HG03342 (cell line): ENCODE data around the gene WDR90.

Experiments
- ATAC-seq: cut with Tn5 transposase; IDR thresholded peaks from one replicate; pipeline ENCODE4 v1.9.1; 2021; ENCODE audit warnings: mild to moderate bottlenecking, moderate library complexity; ENCODE audit not compliant: unreplicated experiment

Gene WDR90

DNA sequence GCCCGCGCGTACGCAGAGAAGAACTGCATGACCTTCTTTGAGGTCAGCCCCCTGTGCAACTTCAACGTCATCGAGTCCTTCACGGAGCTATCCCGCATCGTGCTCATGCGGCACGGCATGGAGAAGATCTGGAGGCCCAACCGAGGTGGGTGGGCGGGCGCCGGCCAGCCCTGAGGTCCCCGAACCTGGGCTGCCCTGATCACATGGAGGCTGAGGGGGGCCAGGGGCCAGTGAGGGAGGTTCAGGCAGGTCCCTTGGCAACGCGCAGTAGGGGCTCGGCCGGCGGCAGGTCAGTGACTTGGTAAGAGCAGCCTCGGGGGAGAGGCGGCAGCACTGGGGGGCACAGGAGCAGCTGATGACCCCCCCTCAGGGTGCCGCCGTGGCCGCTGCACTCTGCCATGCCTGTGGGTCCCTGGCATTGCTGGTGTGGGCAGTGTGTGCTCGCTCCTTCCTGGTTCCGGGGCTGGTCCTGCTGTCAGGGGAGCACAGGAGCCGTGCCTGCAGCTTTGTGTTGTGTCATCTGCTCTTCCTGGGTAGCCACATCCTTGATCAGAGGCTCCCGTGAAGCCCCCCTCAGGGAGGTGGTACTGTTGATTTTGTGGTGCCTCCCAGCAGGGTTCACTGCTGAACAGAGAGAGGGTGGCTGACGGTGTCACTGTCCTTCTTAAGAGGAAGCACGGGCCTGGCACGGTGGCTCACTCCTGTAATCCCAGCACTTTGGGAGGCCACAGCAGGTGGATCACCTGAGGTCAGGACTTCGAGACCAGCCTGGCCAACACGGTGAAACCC, 23.0 kb upstream of the WDR90 start:
- ATAC-seq: no peak

DNA sequence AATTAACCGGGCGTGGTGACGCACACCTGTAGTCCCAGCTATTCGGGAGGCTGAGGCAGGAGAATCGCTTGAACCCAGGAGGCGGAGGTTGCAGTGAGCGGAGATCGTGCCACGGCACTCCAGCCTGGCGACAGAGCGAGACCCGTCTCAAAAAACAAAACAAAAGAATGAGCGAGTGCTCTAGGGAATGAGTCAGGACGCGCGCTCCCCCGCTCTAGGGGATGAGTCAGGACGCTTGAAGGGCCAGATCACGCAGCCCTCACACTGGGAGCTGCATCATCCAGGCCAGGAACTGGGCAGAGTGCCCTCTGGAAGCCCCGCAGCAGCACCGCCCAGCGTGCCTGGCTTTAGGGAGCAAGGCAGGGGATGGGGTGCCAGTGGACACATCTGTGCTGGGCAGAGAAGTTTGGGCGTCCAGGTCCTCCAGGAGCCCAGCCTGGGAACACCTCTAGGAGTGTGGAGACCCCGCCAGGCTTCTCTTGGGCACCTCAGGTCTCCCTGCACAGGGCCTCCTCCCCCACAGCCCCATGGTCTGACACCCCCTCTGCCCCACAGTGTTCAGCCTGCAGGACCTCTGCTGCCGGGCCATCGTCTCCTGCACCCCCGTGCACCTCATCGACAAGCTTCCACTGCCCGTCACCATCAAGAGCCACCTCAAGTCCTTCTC, 22.2 kb upstream of the WDR90 start:
- no peak for ATAC-seq

DNA sequence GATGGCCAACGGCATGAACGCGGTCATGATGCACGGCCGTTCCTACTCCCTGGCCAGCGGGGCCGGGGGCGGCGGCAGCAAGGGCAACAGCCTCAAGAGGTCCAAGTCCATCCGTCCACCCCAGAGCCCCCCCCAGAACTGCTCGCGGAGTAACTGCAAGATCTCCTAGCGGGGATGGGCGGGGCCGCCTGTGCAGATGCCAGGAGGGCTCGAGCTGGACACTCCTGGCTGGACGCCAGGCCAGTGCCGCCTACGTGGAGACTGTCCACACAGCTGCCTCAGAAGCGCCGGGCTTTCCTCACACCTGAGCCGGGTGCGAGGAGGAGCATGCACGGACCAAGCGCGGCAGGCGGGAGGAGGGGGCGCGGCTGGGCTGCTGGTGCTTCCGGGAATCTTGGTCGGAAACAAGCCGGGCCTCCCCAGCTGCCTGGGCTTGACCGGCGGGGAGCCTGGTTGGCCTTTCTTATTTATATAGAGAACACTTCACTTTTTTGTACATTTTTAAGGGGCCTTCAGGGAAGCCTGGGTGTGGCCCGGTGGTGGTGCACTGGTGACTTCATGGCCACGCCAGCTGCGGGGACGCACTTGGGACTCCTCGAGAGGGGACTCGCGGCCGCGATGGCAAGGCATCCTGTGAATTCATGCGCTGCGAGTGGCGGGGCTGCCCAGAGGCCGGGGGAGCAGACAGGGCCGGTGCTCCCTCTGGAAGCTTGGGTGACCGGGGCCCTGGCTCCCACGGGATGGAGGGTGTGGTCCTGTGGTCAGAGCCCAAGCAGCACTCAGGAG, 21.5 kb upstream of the WDR90 start:
- no peak for ATAC-seq

DNA sequence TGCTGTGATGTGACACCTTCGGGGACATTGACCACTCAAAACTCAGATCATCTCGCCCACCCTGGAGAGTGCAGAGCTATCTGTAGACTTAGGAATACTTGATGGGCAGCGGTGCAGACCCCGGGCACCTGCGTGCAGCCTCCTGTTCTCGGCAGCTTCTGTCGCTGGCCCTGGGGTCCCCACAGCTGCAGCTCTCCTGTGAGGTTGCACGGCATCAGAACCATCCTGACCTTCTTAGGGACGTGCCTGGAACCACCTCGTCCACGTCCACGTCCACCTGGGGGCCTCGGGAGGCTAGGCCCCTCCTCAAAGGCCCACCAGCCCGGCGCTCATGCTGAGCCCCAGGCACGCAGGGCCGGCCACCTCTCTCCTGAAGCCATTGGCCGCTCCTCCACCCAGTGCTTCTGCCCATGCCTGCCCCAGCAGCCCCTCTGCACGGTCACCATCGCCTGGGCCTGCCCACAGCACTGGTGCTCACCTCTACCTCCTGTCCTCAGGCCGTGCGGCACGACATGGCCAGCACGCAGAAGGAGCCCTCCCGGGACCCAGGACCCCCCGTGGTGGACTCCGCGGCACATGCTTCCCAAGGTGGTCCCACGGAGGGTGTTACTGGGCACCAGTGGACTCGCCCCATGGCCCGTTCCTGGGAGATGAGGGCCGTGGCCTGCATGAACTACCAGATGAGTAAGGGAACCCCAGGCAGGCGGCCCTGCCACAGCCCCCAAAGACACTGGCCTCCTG, 20.7 kb upstream of the WDR90 start:
- no peak for ATAC-seq

DNA sequence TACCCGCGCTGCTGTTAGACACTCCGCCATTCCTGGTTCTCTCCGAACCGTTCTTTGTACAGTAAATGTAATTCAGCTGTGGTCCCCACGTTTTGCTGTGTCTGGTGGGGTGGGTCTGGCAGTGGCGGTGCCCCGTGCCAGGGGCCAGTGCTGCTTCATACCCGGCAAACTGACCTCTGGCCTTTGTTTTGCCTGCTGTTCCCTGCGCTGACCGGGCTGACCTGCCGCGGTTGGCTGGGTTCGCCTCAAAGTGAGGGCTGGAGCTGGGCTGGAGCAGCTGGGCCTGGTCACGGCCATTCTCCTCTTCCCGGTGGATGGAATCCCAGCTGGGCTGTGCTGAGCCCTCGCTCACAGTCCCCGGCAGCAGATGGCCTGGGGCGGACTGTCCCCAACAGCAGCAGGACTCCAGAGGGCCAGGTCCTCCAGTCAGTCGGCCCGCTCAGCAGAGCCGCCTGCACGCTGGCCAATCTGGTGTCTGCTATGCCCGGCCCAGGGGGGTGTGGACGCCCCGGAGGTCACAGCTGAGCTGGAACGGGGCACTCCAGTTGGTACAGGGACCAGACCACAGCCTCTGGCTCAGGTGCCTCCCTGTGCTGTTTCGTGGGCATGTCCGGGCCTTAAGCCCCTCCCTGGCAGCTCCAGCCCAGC, 19.9 kb upstream of the WDR90 start:
- ATAC-seq: no peak

DNA sequence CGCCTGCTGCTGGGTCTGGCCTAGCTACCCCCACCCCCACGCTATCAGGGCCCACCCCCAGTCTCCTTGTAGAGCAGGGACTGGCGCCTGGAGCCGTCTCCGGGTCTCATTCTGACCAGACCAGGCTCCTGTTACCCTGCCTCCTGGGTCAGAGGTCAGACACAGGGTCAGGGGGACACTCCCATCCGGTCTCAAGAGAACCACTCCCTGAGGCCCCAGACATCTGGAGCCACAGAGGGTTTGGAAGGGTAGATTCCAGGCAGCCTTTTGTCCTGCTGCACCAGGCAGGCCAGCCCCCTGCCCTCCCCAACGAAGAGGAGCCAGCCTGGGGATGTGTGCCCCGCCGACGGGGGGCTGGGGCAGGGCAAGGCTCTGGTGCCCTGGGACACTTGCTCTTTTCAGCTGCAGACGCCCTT, 19.3 kb upstream of the WDR90 start:
- ATAC-seq: no peak

DNA sequence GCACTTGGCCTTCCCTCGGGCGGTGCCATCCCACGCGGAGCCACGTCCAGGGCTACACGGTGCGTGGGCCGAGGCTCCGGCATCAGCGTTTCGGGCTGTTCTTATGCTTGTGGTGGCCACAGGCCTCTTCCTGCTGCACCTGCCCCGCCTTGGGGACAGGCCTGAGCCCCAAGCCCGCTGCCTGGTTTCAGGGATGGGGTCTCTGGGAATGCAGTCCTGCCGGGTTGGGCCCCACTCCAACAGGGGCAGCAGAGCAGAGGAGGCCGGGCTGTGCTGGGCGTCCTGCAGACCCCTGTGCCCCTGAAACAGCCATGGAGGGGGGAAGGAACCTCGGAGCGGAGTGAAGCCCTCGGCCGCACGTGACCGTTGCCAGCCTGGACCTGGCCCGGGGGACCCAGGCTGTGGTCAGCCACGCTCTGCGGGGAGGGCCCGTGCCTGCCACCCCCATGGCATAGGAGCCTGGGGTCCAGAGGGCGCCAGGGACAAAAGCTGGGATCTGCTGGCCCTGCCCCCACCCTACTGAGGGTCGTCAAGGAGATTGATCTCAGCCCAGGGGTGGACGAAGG, 18.8 kb upstream of the WDR90 start:
- no peak for ATAC-seq

DNA sequence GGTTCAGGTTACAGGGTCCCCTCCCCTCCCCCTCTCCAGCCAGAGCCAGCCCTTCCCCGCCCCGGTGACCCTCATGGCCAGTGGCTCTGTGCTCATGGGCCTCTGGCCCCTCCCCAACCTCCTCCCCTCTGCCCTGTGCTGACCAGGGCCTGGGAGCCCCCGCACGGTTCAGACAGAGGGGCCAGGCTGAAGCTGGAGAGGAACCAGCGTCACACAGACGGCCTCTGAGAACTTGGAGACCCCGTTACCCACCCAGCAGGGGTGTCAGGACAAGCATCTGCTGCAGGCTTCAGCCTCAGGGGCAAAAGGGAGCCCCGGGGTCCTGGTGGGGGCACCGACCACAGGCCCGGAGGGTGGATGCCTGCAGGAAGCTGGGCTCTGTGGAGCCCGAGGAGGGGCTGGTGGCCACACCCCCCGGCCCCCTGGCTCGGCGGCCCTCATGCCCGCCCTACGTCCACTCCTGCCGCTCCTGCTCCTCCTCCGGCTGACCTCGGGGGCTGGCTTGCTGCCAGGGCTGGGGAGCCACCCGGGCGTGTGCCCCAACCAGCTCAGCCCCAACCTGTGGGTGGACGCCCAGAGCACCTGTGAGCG, 18.3 kb upstream of the WDR90 start, which contains the start of gene WFIKKN1:
Gene WFIKKN1 (plus strand): TSS at position 171 of the 591 bp plus-strand sequence. CDS start 269 bp downstream, at position 440.
- ATAC-seq: no peak

DNA sequence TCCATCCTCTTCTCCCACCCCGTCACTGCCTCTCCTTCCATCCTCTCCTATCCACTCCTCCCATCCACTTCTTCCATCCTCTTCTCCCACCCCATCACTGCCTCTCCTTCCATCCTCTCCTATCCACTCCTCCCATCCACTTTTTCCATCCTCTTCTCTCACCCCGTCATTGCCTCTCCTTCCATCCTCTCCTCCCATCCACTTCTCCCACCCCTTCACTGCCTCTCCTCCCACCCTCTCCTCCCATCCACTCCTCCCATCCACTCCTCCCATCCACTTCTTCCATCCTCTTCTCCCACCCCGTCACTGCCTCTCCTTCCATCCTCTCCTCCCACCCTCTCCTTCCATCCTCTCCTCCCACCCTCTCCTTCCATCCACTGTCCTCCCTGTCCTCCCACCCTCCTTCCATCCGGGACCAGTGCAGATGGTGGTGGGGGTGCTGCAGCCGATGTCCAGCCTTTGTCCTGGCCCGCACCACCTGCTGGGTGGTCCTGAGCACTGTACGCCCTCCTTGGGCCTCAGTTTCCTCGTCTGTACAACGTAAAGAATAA, 17.3 kb upstream of the WDR90 start:
- no peak for ATAC-seq

DNA sequence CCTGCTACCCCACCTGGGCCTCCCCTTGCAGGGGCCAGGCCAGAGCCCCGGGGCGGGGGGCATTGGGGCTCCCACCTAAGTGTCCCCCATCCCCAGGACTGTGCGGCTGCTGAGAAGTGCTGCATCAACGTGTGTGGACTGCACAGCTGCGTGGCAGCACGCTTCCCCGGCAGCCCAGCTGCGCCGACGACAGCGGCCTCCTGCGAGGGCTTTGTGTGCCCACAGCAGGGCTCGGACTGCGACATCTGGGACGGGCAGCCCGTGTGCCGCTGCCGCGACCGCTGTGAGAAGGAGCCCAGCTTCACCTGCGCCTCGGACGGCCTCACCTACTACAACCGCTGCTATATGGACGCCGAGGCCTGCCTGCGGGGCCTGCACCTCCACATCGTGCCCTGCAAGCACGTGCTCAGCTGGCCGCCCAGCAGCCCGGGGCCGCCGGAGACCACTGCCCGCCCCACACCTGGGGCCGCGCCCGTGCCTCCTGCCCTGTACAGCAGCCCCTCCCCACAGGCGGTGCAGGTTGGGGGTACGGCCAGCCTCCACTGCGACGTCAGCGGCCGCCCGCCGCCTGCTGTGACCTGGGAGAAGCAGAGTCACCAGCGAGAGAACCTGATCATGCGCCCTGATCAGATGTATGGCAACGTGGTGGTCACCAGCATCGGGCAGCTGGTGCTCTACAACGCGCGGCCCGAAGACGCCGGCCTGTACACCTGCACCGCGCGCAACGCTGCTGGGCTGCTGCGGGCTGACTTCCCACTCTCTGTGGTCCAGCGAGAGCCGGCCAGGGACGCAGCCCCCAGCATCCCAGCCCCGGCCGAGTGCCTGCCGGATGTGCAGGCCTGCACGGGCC, 16.5 kb upstream of the WDR90 start:
- ATAC-seq: no peak

DNA sequence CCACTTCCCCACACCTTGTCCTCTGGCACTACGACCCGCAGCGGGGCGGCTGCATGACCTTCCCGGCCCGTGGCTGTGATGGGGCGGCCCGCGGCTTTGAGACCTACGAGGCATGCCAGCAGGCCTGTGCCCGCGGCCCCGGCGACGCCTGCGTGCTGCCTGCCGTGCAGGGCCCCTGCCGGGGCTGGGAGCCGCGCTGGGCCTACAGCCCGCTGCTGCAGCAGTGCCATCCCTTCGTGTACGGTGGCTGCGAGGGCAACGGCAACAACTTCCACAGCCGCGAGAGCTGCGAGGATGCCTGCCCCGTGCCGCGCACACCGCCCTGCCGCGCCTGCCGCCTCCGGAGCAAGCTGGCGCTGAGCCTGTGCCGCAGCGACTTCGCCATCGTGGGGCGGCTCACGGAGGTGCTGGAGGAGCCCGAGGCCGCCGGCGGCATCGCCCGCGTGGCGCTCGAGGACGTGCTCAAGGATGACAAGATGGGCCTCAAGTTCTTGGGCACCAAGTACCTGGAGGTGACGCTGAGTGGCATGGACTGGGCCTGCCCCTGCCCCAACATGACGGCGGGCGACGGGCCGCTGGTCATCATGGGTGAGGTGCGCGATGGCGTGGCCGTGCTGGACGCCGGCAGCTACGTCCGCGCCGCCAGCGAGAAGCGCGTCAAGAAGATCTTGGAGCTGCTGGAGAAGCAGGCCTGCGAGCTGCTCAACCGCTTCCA, 15.7 kb upstream of the WDR90 start:
- no peak for ATAC-seq

DNA sequence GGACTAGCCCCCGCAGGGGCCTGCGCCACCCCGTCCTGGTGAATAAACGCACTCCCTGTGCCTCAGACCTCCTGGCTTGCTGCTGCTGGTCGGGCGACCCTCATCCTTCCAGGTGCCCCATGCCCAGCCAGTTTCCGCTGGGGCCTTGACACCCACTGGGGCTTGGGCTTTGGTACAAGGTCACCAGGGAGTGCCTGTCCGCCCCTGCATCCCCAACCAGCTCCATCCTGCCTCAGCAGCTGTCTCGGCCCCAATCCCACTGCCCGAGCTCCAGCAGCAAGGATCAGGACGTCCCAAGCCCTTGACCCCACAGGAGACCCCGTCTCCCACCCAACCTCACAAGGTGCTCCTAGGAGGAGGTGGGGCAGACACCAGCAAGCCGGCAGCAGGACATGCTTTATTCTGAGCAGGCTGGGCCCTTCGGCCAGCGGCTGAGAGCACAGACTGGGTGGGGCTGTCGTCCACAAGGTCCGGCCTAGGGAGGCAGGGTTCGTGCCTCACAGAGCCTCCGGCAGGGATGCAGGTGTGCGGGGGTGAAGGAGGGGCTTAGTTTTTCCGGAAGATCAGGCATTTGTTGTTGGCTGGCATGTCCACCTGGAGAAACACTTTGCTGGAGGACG, 15.0 kb upstream of the WDR90 start:
- no peak for ATAC-seq

DNA sequence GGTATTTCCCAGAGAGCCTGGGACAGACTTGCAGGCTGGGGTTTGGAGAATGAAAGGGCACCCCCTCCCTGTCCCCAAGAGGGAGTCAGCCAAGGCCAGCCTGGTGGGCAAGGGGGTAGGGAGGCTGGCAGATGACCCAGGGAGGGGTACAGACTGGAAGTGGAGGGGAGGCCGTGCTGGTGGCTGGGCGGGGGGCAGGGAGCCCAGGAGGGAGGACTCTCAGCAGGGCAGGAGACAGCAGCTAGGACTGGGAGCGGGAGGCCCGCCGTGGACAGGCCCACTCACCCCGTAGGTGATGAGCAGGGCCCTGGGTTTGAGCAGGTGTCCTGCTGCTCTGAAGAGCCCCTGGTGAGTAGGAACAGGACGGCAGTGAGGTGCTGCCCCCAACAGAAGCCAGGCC, 14.2 kb upstream of the WDR90 start:
- ATAC-seq: no peak

DNA sequence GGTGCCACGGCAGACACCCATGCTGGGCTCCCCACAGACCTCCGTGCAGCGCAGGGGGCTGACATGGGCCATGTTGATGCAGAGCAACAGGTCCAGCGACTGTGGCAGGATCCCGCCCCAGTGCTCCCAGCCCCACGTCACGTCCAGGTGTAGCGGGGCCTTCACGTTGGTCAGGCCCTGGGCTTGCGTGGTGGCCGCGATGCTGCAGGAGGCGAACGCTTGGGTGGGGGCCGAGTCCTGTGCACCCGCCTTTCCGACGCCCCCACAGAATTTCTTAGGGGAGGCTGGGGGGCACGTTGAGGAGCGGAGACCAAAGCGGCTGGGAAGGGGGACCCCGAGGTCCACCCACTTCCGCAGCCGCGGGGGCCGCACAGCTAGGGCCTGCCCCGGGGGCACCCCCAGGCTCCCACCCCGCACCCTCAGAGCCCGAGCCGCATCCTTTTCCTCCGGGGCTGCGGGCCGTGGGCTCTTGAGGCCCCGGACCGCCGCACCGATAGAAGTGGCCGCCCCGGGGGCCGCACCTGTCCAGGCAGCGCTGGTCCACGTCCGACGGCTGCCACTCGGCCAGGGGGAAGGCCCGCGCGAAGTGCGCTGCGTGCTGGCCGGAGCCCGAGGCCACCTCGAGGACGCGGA, 13.5 kb upstream of the WDR90 start:
- ATAC-seq: peak; percentile 2

DNA sequence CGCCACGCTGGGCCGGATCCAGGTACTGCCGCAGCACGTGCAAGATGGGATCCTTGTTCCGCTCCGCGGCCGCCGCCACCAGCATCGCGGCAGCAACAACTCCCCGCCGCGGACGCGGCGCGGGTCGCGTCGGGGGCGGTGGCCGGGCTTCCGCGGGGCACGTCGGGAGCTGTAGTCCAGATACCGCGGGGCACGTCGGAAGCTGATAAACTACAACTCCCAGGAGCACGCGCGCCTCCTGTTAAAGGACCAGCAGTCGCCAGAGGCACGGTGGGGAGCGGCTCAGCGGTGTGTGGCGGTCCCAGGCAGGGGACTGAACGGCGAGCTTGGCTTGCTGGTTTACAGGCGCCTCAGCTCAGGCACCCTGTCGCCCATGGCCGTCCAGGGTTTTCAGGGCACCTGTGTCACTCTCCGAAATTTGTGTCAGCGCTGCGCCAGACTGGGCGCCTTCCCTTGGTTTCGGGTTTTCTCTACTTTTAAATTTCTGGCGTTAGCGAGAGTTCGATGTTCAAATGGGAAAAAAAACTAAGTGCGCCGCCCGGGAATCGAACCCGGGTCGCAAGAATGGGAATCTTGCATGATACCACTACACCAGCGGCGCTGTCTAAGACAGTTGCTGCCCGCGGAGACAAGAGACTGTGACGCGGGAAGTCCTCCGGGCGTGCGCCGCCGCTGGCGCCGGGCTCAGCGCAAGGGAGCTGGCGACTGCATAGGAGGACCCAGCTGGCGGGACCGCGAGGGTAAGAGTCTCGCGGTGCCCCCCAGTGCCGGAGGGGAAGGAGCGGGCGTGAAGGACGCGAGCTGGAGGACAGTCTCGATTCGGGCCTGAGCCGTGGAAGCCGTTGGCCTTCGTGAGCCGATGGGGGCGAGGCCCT, 12.7 kb upstream of the WDR90 start, which contains the start of gene METTL26:
Gene METTL26 (minus strand): TSS at position 100 of the 875 bp plus-strand sequence. CDS start 15 bp downstream, at position 85.
- peak; percentile 65 for ATAC-seq
